Activated CD8-positive, alpha-beta memory T cell treated with anti-CD3 and anti-CD28 coated beads for 1 hour (primary cell): ENCODE results near the gene KRTAP19-6.
"Not testable (repeated sequence)": the region's sequence is repeated elsewhere in the genome, so short reads cannot be mapped to it uniquely, and the experiment has no call there.

Source experiments
- DNase-seq, 2 donors: peaks; one replicate each; pipeline ENCODE4 v3.0.0-alpha.2; 2020; ENCODE audit warnings: low read depth in 1 of 2; ENCODE audit errors: extremely low read depth in 1 of 2

KRTAP19-6 gene

GRCh38 chr21:30541764-30542163, at the start of gene KRTAP19-6:
Gene KRTAP19-6 (minus strand): TSS chr21:30541864. CDS start chr21:30541833, 31 bp downstream.
- DNase-seq = no peak

- no peak for DNase-seq
Measured at GRCh38 chr21:30590297-30590696, 48.6 kb upstream of the KRTAP19-6 start, which contains the start of gene KRTAP22-2. Gene KRTAP22-2 (minus strand): TSS chr21:30590397.

- DNase-seq = no peak
Measured at GRCh38 chr21:30582870-30583269, 41.2 kb upstream of the KRTAP19-6 start.

- DNase-seq = no peak
Measured at GRCh38 chr21:30580132-30580531, 38.5 kb upstream of the KRTAP19-6 start.

- no peak for DNase-seq
Measured at GRCh38 chr21:30579346-30579745, 37.7 kb upstream of the KRTAP19-6 start.

GRCh38 chr21:30577766-30578165, 36.1 kb upstream of the KRTAP19-6 start:
- DNase-seq = no peak

GRCh38 chr21:30567617-30568016, 26.0 kb upstream of the KRTAP19-6 start:
- no peak for DNase-seq

- DNase-seq = no peak
Measured at GRCh38 chr21:30563630-30564029, 22.0 kb upstream of the KRTAP19-6 start.

GRCh38 chr21:30563072-30563471, 21.4 kb upstream of the KRTAP19-6 start:
- DNase-seq = no peak

GRCh38 chr21:30561957-30562356, 20.3 kb upstream of the KRTAP19-6 start:
- no peak for DNase-seq

GRCh38 chr21:30561264-30561895, 19.7 kb upstream of the KRTAP19-6 start, which contains the start of gene KRTAP19-7:
Gene KRTAP19-7 (minus strand): TSS chr21:30561314. CDS start chr21:30561289, 25 bp downstream.
- no peak for DNase-seq

- no peak for DNase-seq
Measured at GRCh38 chr21:30555095-30555494, 13.4 kb upstream of the KRTAP19-6 start.

- no peak for DNase-seq
Measured at GRCh38 chr21:30552782-30553181, 11.1 kb upstream of the KRTAP19-6 start.

GRCh38 chr21:30518876-30519275, 22.8 kb downstream of the KRTAP19-6 start:
- DNase-seq = no peak

GRCh38 chr21:30515681-30516080, 26.0 kb downstream of the KRTAP19-6 start:
- DNase-seq = no peak

- not testable (repeated sequence) for DNase-seq
Measured at GRCh38 chr21:30505621-30506205, 36.0 kb downstream of the KRTAP19-6 start.

GRCh38 chr21:30502041-30502440, 39.6 kb downstream of the KRTAP19-6 start, which contains the start of gene KRTAP19-5:
Gene KRTAP19-5 (minus strand): TSS chr21:30502141. CDS start chr21:30502090, 51 bp downstream.
- DNase-seq = no peak

- DNase-seq = no peak
Measured at GRCh38 chr21:30497065-30497464, 44.6 kb downstream of the KRTAP19-6 start, which contains the start of gene KRTAP19-4. Gene KRTAP19-4 (minus strand): TSS chr21:30497165. CDS start chr21:30497110, 55 bp downstream.

- no peak for DNase-seq
Measured at GRCh38 chr21:30491963-30492428, 49.7 kb downstream of the KRTAP19-6 start, which contains the start of gene KRTAP19-3. Gene KRTAP19-3 (minus strand): TSS chr21:30492013. CDS start chr21:30491957, 56 bp downstream.
